AG09319 (cell line): ENCODE results near the gene XRCC4.

Source experiments
- DNase-seq: peaks from one replicate; pipeline ENCODE4 v3.0.0-alpha.2; 2010; ENCODE audit warnings: low read depth; ENCODE audit errors: extremely low read depth
- TF ChIP-seq, protein P1 (sequence below): IDR thresholded peaks from 2 replicates; pipeline ENCODE4 v1.5.1; 2011; ENCODE audit warnings: low read depth, mild to moderate bottlenecking, inconsistent platforms, low read length, moderate library complexity

XRCC4 gene

DNA sequence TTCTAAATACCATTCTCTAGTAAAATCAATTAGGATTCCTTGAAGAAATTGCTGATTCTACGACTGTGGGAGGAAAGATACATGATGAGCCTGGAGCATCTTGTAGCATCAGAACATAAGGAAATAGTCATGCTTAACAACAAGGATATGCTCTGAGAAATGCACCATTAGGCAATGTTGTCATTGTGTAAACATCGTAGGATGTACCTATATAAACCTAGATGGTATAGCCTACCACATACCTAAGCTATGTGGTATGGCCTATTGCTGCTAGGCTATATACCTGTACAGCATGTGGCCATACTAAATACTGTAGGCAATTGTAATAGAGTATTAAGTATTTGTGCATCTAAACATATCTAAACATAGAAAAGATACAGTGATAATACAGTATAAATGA, 316.8 kb downstream of the XRCC4 start:
- TF ChIP-seq, protein P1, sequence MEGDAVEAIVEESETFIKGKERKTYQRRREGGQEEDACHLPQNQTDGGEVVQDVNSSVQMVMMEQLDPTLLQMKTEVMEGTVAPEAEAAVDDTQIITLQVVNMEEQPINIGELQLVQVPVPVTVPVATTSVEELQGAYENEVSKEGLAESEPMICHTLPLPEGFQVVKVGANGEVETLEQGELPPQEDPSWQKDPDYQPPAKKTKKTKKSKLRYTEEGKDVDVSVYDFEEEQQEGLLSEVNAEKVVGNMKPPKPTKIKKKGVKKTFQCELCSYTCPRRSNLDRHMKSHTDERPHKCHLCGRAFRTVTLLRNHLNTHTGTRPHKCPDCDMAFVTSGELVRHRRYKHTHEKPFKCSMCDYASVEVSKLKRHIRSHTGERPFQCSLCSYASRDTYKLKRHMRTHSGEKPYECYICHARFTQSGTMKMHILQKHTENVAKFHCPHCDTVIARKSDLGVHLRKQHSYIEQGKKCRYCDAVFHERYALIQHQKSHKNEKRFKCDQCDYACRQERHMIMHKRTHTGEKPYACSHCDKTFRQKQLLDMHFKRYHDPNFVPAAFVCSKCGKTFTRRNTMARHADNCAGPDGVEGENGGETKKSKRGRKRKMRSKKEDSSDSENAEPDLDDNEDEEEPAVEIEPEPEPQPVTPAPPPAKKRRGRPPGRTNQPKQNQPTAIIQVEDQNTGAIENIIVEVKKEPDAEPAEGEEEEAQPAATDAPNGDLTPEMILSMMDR, result no peak
- DNase-seq, result no peak

DNA sequence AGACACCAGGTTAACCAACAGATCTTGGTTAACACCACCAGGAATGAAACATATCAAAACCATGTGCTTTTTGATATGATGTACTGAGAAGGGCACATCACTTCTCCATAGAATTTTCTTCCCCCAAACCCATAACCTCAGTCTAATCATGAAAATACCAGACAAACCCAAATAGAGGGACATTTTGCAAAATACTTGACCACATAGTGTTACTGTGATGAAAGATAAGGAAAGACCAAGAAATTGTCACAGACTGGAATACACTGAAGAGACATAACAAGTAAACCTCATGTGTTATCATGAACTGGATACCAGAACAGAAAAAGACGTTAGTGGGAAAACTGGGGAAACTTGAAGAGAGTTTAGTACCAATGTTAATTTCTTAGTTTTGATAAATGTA, 319.3 kb downstream of the XRCC4 start:
- TF ChIP-seq, protein P1, result no peak
- DNase-seq, result no peak

DNA sequence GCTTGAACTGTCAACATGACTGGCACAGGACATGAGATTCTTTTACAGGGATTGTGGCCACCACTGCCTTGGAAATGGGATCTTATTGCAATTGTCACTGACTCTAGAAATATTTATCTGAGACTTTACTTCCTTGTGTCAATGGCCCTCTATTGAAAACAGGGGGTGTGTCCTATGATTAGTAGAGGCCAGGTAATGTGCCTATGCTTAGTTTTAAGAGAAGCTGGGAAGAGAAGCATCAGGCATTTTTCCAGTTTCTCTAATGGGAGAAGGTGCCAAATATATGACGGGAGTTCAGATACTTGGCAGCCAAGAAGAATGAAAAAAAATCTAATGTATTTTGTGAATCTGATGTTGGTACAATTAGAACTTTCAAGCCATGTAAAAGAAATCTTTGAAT, 320.3 kb downstream of the XRCC4 start:
- no peak for DNase-seq
- TF ChIP-seq, protein P1, result no peak

DNA sequence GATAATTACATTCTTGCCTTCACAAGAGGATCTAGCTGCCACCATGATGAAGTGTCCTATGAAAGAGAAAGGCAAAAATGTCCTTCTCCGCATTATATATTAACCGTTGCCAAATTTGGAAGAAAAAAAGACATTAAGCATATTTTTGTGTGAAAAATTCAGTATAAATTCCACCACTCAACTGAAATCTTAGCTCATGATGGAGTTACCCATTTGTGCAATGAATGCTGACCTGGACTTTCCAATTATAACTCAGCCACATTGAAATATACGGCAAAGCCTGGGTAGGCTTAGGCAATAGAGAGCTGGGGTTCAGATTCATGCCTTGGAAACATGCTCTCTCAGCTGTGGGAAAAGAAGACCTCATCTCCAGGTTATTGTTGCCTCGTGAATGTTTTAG, 322.9 kb downstream of the XRCC4 start:
- TF ChIP-seq, protein P1, result no peak
- no peak for DNase-seq

DNA sequence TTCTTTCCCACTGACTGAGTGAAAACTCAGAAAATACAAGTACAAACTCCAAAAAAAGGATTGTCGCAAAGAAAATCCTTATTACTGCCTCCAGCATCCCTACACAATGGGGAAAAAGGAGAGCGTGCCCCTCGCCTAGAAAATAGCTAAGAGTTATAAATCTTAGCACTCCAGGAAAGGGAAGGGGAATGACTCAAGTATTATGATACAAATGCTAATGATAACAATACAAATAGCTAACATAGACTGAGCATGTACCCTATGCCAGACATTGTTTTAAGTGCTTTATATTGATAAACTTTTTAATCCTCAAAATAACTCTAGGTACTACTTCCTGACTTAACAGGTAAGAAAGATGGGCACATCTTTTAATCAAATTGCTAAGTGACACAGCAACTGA, 323.4 kb downstream of the XRCC4 start:
- TF ChIP-seq, protein P1, result no peak
- no peak for DNase-seq

DNA sequence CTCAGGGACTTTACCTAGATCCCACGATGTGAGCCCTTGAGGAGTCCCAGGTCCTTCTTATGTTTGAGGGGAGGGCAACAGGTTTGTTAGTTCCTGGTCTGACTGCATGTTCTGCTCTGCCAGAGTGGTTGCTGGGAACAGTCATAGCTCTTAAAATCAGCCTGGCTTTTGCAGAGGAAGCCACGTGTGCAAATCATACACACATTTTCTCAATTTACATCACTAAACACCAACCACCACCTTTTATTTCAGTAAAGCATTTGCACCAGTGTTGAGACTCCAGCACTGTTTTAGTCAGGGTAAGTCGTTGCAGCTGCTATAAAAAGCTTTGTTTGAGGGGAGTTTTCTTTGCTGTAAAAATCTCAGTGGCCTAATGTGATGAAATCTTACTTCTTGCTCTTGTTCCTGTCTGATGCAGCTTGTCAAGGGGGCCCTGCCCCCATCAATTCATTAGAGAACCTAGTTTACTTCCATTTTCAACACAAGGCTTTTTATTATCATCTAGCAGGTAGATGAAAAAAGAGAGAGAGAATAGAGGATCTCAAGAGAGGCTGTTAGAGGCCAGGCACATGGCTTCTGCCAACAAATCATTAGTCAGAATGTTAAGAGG, 323.9 kb downstream of the XRCC4 start:
- TF ChIP-seq, protein P1, result no peak

DNA sequence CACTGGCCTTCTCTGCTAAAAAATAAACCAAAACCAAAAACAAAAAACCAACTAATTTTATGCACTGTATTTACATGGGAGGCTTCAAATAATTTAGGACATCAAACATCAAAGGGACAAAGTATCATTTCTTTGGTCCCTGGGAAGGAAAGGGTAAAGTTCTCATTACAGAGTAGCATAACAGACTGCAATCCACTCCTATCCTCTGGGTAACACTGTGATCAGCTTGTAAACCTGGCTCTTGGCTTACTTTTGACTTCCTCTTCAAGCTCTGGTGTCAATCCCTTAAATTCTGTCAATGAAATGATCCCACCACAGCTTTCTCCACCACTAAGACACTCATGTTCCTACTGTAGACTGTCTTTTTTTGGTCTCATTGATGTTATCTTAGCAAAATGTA, 324.4 kb downstream of the XRCC4 start:
- no peak for DNase-seq
- TF ChIP-seq, protein P1, result no peak

More for the DNA sequence above, 323.9 kb downstream of the XRCC4 start:
- DNase-seq, result no peak
